ENCODE data around the gene LARGE2. TPM values are rescaled to one million over a fixed set of nuclear protein-coding genes. Genes with fewer than 3 reads are reported as not detected.

LARGE2 gene
- total RNA-seq, 2 experiments from 2014 or later = 0.60 to 1.3 TPM

DNA sequence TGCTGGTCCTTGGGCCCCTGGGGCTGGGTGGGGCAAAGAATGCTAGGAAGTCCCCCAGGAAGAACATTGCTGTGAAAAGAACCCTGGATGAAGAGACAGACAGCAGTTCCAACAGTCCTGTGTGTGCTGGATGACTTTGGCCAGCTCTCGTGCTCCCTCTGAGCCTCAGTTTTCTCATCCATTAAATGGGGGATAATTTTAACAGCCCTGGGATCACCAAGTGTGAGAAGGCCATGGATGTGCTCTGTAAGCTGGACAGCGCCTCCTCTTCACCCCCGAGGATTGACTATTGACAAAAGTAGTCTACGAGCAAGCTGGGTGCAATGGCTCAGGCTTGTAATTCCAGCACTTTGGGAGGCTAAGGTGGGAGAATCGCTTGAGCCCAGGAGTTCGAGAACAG, 2.5 kb downstream of the LARGE2 start:
- no peak overlapping the region for H3K4me2 ChIP-seq (ENCODE audit: low read length)
- CTCF ChIA-PET (ENCODE audit: unreplicated experiment) = no interaction called here
- peaks cover 45% of the 10 kb centered on the region for H3K4me1 ChIP-seq (ENCODE audit: insufficient read depth, low read length, poor library complexity, severe bottlenecking)
- H2AFZ ChIP-seq (ENCODE audit: low read length) = no peak overlapping the region
- intact Hi-C loops (cut with micrococcal nuclease; ENCODE audit: unreplicated experiment) = no loop called here
- POLR2A ChIA-PET = interaction anchor here (1.3 kb wide), 1 partner anchor 11 kb away, joined by 3 read pairs; no protein-coding TSS in a partner anchor
- H3K36me3 ChIP-seq (ENCODE audit: insufficient read depth, low read length) = no peaks in the 10 kb centered on the region
- H3K79me2 ChIP-seq (ENCODE audit: insufficient read depth, low read depth, low read length) = no peaks in the 10 kb centered on the region
- no peaks in the 10 kb centered on the region for H4K20me1 ChIP-seq (ENCODE audit: insufficient read depth, low read length)
- no peak for TF ChIP-seq EZH2phosphoT487 (IDR thresholded peaks at IDR 0.05; ENCODE audit: borderline replicate concordance, low read depth, low read length)
- TF ChIP-seq, protein P1, sequence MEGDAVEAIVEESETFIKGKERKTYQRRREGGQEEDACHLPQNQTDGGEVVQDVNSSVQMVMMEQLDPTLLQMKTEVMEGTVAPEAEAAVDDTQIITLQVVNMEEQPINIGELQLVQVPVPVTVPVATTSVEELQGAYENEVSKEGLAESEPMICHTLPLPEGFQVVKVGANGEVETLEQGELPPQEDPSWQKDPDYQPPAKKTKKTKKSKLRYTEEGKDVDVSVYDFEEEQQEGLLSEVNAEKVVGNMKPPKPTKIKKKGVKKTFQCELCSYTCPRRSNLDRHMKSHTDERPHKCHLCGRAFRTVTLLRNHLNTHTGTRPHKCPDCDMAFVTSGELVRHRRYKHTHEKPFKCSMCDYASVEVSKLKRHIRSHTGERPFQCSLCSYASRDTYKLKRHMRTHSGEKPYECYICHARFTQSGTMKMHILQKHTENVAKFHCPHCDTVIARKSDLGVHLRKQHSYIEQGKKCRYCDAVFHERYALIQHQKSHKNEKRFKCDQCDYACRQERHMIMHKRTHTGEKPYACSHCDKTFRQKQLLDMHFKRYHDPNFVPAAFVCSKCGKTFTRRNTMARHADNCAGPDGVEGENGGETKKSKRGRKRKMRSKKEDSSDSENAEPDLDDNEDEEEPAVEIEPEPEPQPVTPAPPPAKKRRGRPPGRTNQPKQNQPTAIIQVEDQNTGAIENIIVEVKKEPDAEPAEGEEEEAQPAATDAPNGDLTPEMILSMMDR (conservative IDR thresholded peaks at IDR 0.05; ENCODE audit: low read length) = no peak
- no peak overlapping the region for H3K4me3 ChIP-seq (ENCODE audit: low read depth, low read length, poor library complexity, severe bottlenecking)
- no peak for DNase-seq (ENCODE audit: low spot score)
- H3K9me3 ChIP-seq (ENCODE audit: low read length) = no peaks in the 10 kb centered on the region
- H3K9me2 ChIP-seq (ENCODE audit: insufficient read depth, low read length) = no peaks in the 10 kb centered on the region
- no peak overlapping the region for H3K27ac ChIP-seq (ENCODE audit: low read depth, low read length, poor library complexity, severe bottlenecking)
- BruUV-seq (replicated peaks) = no TSS peak

DNA sequence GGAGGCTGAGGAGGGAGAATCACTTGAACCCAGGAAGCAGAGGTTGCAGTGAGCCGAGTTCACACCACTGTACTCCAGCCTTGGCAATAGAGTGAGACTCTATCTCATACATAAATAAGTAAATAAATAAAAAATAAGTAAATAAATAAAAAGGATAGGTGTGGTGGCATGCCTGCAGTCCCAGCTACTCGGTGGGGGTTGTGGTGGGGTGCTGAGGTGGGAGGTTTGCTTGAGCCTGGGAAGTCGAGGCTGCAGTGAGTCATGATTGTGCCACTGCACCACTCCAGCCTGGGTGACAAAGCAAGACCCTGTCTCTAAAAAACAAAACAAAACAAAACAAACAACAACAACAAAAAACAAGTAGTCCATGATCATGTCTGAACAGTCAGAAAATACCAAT, 3.1 kb downstream of the LARGE2 start:
- CTCF ChIA-PET (ENCODE audit: unreplicated experiment) = no interaction called here
- POLR2A ChIA-PET = interaction anchor here (0.6 to 1.3 kb wide), 2 partner anchors 11 to 174 kb away, joined by 3 read pairs; no protein-coding TSS in a partner anchor
- Histone ChIP-seq H3K79me2 (ENCODE audit: insufficient read depth, low read depth, low read length) (no peaks in the 10 kb centered on the region), H4K20me1 (ENCODE audit: insufficient read depth, low read length) (no peaks in the 10 kb centered on the region), H3K4me3 (ENCODE audit: low read depth, low read length, poor library complexity, severe bottlenecking) (no peak overlapping the region), H3K4me2 (ENCODE audit: low read length) (no peak overlapping the region), H2AFZ (ENCODE audit: low read length) (no peak overlapping the region), H3K9me2 (ENCODE audit: insufficient read depth, low read length) (no peaks in the 10 kb centered on the region), H3K9me3 (ENCODE audit: low read length) (no peaks in the 10 kb centered on the region), H3K4me1 (ENCODE audit: insufficient read depth, low read length, poor library complexity, severe bottlenecking) (peaks cover 48% of the 10 kb centered on the region), H3K27ac (ENCODE audit: low read depth, low read length, poor library complexity, severe bottlenecking) (no peak overlapping the region), H3K36me3 (ENCODE audit: insufficient read depth, low read length) (no peaks in the 10 kb centered on the region)
- intact Hi-C loops (cut with micrococcal nuclease; ENCODE audit: unreplicated experiment) = no loop called here
- no peak for DNase-seq (ENCODE audit: low spot score)
- TF ChIP-seq, protein P1 (conservative IDR thresholded peaks at IDR 0.05; ENCODE audit: low read length) = no peak
- TF ChIP-seq EZH2phosphoT487 (IDR thresholded peaks at IDR 0.05; ENCODE audit: borderline replicate concordance, low read depth, low read length) = no peak
- no TSS peak for BruUV-seq (replicated peaks)

DNA sequence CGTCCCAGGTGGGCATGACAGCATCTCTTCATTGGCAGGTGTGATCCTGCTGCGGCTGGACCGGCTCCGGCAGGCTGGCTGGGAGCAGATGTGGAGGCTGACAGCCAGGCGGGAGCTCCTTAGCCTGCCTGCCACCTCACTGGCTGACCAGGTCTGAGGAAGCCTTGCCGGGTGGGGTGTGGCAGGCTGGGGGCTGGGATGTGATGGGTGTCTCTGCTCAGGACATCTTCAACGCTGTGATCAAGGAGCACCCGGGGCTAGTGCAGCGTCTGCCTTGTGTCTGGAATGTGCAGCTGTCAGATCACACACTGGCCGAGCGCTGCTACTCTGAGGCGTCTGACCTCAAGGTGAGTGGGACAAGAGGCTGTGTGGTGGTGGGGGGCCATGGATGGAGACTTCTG, 3.5 kb downstream of the LARGE2 start:
- Histone ChIP-seq H3K4me2 (ENCODE audit: low read length) (no peak overlapping the region), H3K36me3 (ENCODE audit: insufficient read depth, low read length) (no peaks in the 10 kb centered on the region), H2AFZ (ENCODE audit: low read length) (no peak overlapping the region), H3K27ac (ENCODE audit: low read depth, low read length, poor library complexity, severe bottlenecking) (no peak overlapping the region), H3K9me2 (ENCODE audit: insufficient read depth, low read length) (no peaks in the 10 kb centered on the region), H4K20me1 (ENCODE audit: insufficient read depth, low read length) (no peaks in the 10 kb centered on the region), H3K4me1 (ENCODE audit: insufficient read depth, low read length, poor library complexity, severe bottlenecking) (peaks cover 52% of the 10 kb centered on the region), H3K79me2 (ENCODE audit: insufficient read depth, low read depth, low read length) (no peaks in the 10 kb centered on the region), H3K9me3 (ENCODE audit: low read length) (no peaks in the 10 kb centered on the region), H3K4me3 (ENCODE audit: low read depth, low read length, poor library complexity, severe bottlenecking) (no peak overlapping the region)
- intact Hi-C loops (cut with micrococcal nuclease; ENCODE audit: unreplicated experiment) = no loop called here
- BruUV-seq (replicated peaks) = no TSS peak
- no peak for DNase-seq (ENCODE audit: low spot score)
- TF ChIP-seq, protein P1 (conservative IDR thresholded peaks at IDR 0.05; ENCODE audit: low read length) = no peak
- TF ChIP-seq EZH2phosphoT487 (IDR thresholded peaks at IDR 0.05; ENCODE audit: borderline replicate concordance, low read depth, low read length) = no peak
- ChIA-PET POLR2A (interaction anchor here (0.6 to 1.3 kb wide), 3 partner anchors 10 to 174 kb away, joined by 3 read pairs; no protein-coding TSS in a partner anchor), CTCF (ENCODE audit: unreplicated experiment) (no interaction called here)

Data from OCI-LY7 (cell line).